ENCODE data around the gene USP20.

USP20 gene

DNA sequence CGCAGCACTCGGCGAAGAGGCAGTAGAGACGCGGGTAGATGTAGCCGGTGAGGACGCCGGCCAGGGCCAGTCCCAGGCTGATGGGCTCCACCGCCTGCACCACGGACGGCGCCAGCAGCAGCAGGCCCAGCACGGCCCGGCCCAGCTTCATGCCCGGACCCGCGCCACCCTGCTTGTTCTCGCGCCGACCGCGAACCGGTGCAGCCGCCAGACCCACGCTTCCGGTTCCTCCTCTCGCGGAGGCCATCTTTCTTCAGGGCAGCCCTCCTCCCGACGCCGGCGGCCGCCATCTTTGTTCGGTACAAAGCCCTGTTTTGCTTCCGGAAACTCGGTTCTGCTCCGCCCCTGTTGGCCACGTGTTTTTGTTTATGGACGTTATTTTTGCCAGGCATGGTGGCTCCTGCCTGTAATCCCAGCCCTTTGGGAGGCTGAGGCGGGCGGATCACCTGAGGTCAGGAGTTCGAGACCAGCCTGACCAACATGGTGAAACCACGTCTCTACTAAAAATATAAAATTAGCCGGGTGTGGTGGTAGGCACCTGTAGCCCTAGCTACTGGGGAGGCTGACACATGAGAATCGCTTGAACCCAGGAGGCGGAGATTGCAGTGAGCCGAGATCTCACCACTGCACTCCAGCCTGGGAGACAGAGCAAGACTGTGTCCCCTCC, 11.2 kb upstream of the USP20 start, which contains the start of gene TOR1A:
Gene TOR1A (minus strand): TSS at position 202 of the 667 bp plus-strand sequence. CDS start 51 bp downstream, at position 151.
- peak; percentile 96 for DNase-seq (ENCODE audit: low spot score)

DNA sequence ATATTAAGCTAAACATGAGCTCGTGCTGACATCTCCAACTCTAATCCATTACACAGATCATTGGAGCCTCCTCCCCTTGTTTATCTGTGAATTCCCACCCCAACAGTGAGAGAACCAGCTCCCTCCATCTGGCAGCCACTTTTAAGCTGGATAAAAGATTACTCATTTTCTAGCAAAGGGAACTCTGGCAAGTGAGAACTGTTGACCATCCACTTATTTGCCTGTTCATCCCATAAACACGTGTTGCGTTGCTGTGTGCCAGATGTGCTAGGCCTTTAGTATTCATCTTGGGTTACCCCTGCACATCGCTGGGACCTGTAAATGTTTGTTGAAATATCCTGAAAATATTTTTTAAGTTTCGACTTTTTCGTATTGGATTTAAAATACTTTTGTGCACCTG, 8.9 kb upstream of the USP20 start:
- DNase-seq (ENCODE audit: low spot score) = peak; percentile 13

- no peak for DNase-seq (ENCODE audit: low spot score)
Observed at GRCh38 chr9:129826759-129827158, 8.5 kb upstream of the USP20 start.

DNA sequence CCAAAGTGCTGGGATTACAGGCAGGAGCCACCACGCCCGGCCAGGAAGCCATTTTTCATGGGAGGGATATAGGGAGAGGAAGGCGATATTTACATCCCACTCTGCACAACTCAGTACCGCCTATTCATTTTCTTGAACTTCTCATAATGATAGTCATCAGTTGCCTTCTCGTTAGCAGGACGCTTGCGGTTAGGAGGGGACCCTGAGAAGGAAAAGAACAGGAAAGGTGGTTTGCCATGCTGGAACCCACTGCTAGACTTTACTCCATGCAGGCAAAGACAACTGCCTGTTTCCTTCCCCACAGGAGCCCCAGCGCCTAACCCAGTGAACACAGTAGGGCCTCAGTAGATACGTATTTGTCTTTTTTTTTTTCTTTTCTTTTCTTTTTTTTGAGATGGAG, 7.2 kb upstream of the USP20 start:
- no peak for DNase-seq (ENCODE audit: low spot score)

- no peak for DNase-seq (ENCODE audit: low spot score)
Observed at GRCh38 chr9:129828969-129829368, 6.3 kb upstream of the USP20 start.

GRCh38 chr9:129832982-129833381, 2.3 kb upstream of the USP20 start:
- no peak for DNase-seq (ENCODE audit: low spot score)

DNA sequence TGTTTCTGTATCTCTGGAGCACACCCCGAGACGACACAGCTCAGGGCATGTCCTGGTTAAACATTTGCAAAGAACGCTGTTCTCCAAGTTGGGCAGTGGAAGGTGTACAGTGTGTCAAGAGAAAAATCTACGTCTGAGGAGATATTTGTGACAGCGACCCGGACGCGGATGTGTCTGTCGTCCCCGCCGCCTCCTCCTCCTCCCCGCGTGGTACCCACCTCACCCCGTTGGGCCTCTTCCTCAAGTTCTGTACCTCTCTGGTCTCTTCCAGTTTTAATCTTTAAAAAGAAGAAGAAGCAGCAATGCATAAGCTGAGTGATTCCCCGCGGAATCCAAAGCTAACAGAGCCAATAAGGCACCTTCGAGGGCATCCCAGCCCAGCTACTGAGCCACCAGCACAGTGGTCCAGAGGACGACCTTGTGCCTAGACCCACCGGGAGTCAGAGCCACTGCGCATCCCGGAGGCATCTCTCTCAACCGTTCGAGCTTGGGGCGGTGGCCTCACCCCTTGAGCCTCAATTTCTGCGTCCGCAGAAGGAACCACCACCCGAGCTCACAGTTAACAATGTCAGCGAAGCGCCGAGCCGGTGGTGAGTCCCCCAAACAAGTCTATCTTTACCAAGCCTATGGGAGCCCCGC, 650 bp upstream of the USP20 start:
- peak; percentile 24 for DNase-seq (ENCODE audit: low spot score)

DNA sequence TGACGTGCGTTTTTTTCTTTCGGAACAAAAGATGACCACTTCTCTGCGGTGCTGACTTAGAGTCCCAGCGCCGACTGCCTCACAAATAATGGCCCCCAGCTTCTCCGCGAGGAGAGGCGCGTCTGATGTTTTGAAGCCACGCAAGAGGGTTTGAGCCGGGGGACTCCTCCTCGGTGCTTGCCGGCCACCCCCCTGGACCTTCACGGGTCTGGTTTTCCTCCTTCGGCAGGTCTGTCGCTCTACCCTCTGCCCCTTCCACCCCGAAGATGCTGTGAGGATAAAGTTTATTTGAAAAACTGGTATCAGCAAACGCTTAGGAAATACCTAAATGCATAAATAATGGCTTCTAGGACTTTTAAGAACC, 584 bp downstream of the USP20 start:
- no peak for DNase-seq (ENCODE audit: low spot score)

DNA sequence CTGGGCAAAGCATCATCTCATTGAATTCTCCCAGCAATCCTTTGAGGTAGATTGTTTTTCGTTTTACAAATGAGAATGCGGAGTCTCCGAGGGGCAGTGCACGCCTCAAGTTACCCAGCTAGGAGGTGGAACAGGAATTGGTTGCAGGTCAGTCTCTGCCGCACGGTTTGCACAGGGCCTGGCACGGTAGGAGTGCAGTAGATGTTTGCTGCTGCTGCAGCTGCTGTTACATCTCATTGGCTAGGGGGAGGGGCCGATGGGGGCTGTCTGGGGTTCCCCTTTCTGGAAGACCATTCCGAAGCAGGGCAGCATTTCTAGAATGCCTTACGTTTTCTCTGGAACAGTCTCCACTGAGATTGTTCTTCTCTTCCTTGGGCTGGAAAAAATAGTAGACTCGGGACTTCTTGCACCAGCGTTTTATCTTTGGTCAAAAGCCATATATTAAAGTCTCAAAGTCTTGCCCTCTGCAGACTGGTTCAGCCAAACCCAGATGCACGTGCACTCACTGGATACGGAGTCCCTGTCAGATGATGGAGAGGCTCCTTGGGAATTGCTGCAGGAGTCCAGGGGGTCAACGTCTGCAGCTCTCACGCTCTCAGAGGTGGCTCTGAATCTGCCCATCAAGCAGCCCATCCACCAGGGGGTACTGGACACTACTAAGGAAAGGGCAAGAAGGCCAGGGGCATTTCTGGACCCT, 1.2 kb downstream of the USP20 start:
- no peak for DNase-seq (ENCODE audit: low spot score)

GRCh38 chr9:129838707-129839259, 3.5 kb downstream of the USP20 start:
- peak; percentile 78 for DNase-seq (ENCODE audit: low spot score)

DNA sequence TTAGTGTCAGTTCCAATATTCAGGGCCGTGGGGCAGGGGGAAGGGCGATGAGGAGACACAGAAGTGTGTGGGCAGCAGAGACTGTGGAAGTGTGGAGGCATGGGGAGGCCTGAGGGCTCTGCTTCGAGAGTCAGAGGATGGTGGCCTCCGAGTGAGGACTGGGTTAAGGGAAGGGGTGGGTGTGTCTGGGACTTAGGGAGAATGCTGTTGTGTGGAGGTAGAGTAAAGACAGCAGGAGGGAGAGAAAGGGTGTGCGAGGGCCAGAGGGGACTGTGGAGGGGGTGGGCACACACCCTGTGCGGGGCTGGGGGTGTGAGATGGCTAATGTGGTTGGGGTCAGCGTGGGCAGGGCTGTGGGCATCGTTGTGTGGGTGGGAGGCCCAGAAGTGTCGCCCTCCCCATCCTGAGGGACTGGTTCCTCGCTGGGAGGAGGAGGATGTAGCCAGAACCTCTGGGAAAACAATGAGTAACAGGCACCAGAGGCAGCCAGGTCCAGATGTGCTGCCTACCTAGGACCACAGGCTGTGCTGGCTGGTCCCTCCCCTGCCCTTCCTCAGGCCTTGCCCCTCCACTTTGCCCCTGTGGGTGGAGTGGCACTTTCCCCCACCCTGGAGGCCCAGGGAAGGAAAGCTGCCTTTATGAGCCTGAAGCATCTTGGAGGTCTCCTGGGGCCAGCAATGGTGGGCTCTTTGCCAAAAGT, 4.2 kb downstream of the USP20 start:
- no peak for DNase-seq (ENCODE audit: low spot score)

GRCh38 chr9:129840034-129840433, 4.8 kb downstream of the USP20 start:
- no peak for DNase-seq (ENCODE audit: low spot score)

GRCh38 chr9:129841071-129841470, 5.8 kb downstream of the USP20 start:
- DNase-seq (ENCODE audit: low spot score) = no peak

DNA sequence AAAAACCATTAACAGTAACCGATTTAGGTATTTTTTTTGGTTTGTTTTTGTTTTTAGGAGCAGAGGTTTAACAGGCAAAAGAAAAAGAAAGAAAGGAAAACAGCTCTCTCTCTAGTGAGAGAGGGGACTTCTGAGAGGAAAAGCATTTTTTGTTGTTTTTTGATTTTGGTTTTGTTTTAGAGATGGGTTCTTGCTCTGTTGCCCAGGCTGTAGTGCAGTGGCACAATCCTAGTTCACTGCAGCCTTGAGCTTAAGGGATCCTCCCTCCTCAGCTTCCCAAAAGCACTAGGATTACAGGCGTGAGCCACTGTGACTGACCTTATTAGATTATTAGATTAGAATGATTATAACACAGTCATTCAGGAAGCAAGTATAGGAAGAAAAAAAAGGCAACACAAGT, 10.1 kb downstream of the USP20 start:
- no peak for DNase-seq (ENCODE audit: low spot score)

DNA sequence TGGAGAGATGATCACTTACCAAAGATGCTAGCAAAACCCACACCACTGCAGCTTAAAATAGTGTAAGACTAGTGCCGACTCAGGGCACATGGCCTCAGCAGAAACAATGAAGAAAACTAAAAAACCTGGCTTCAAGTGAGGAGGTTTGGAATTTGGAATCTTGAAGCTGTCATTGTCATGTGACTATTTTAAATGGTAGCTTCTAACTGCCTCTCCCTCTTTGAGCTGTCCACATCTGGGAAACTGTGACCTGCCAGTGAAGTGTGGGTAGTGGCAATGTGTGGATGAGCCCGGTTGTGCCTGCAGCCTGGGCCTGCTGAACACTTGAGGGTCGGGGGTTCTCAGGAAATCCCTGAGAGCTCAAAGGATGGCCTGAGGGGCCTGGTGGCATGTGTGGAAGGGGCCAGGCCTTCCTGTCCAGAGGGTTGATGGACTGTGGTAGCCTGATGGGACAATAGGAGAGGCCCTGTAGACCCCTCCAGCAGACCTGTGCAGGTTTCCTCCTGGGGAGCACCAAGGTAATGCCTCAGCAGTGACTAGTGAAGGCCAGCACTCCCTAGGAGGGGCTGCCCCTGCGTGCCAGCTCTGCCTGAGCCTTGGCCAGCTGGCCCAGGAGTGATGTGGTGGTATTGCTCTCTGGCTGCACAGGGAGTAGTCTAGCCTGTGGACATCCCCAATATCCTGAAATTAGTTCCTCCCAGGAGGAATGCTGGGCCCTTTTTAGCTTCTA, 13.6 kb downstream of the USP20 start:
- DNase-seq (ENCODE audit: low spot score) = no peak

DNA sequence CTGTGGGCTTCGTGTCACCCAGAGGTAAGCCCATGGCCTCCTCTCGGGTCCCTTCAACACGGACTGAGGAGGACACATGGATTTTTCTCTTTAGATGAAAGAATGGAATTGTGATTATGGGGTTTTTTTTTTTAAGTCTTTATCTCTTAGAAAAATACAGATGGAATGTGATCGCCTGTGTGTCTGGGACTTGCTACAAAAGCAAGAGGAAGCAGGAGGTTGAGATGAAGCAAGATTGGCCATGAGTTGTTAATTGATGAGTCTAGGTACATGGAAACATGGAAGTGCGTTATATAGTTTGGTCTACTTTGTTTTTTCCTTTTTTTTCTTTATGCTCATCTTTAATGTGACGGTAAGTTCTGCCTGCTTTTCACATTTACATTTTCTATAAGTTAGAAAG, 14.6 kb downstream of the USP20 start:
- no peak for DNase-seq (ENCODE audit: low spot score)

DNA sequence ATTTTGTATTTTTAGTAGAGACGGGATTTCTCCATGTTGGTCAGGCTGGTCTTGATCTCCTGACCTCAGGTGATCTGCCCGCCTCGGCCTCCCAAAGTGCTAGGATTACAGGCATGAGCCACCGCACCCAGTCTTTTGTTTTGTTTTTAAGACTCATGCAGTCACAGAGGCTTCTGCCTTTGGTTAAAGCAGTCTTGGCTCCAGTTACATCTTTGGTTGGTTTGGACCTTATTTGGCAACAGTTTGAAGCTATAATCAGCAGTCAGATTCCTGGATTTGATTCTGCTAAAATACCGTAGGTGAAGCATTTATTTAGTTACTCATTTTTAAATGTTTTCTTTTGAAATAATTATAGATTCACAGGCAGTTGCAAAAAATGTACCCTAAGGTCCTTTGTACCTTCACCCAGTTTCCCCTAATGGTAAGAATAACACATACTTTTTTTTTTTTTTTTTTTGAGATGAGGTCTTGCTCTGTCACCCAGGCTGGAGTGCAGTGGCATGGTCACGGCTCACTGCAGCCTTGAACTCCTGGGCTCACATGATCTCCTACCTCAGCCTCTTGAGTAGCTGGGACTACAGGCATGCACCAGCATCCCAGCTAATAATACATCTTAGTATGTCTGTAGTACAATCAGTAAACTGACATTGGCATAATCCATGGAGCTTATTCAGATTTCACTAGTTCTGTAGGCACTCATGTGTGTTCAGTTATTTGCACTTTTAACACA, 15.7 kb downstream of the USP20 start:
- DNase-seq (ENCODE audit: low spot score) = no peak

- DNase-seq (ENCODE audit: low spot score) = no peak
Observed at GRCh38 chr9:129851821-129852220, 16.6 kb downstream of the USP20 start.

- no peak for DNase-seq (ENCODE audit: low spot score)
Observed at GRCh38 chr9:129852579-129852978, 17.3 kb downstream of the USP20 start.

DNA sequence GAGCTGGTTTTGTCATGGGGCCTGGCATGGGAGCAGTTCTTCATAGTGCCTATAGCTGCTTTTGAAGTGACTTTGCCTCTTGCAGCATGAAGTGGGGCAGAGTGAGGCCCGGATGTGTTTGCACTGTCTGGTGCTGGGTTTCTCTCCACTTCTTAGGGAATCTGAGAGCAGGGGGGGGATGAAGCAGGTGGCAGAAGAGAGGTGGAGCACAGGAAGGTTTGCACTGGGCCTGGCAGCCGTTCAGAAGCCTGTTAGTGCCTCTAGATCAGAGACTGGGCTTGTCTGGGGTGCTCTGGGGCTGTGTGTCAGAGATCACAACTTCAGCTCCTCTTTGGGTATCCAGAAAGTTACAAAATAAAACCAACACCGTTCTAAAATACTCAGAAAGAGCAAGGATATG, 18.4 kb downstream of the USP20 start:
- no peak for DNase-seq (ENCODE audit: low spot score)

GRCh38 chr9:129854588-129855110, 19.4 kb downstream of the USP20 start:
- no peak for DNase-seq (ENCODE audit: low spot score)
